Fibroblast of lung (primary cell): ENCODE results near the gene SPPL3.

Experiments used
- EZH2 ChIP-seq: IDR thresholded peaks from 2 replicates; pipeline ENCODE4 v1.5.1; 2012; ENCODE audit warnings: low read length, control low read depth, mild to moderate bottlenecking; ENCODE audit errors: missing control alignments
- TF ChIP-seq, protein P1 (sequence below), 2 donors: IDR thresholded peaks in 1 of 2; conservative IDR thresholded peaks in 1 of 2; 1 replicate in 1 of 2; 2 replicates in 1 of 2; pipeline ENCODE4 v1.5.1; 2011 to 2012; ENCODE audit warnings: low read length in 2 of 2, control low read depth in 1 of 2, inconsistent platforms in 1 of 2, low read depth in 1 of 2, mild to moderate bottlenecking in 1 of 2

DNA sequence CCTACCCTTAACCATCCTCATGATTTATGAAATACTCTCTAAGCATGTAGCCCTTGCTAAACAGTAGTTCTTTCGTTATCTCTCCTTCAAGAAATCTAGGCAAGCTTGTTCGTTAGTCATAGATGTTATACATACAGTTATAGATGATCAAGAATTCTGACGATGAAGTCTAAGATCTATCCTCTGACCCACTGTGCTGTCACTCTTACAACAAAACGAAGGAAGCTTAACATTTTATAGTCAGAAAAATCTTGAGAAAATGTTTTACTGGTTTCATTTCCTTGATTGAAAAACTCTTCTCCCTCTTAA is 68.9 kb downstream of the SPPL3 start:
- TF ChIP-seq, protein P1, sequence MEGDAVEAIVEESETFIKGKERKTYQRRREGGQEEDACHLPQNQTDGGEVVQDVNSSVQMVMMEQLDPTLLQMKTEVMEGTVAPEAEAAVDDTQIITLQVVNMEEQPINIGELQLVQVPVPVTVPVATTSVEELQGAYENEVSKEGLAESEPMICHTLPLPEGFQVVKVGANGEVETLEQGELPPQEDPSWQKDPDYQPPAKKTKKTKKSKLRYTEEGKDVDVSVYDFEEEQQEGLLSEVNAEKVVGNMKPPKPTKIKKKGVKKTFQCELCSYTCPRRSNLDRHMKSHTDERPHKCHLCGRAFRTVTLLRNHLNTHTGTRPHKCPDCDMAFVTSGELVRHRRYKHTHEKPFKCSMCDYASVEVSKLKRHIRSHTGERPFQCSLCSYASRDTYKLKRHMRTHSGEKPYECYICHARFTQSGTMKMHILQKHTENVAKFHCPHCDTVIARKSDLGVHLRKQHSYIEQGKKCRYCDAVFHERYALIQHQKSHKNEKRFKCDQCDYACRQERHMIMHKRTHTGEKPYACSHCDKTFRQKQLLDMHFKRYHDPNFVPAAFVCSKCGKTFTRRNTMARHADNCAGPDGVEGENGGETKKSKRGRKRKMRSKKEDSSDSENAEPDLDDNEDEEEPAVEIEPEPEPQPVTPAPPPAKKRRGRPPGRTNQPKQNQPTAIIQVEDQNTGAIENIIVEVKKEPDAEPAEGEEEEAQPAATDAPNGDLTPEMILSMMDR (conservative IDR thresholded peaks at IDR 0.05 in 1 of 2, IDR thresholded peaks at IDR 0.05 in 1 of 2; ENCODE audit: low read depth in 1 of 2, low read length in 2 of 2) = no peak
- TF ChIP-seq EZH2 = no peak
